SK-N-MC (cell line): Measurements from ENCODE around the gene IGF2R.

Source experiments
- EZH2 ChIP-seq: fragments of 200-600 bp; sonication (generic); IDR thresholded peaks from one replicate; pipeline ENCODE4 v1.6.1; 2017; ENCODE audit warnings: antibody characterized with exemption
- POLR2AphosphoS5 ChIP-seq: IDR thresholded peaks from 2 replicates; pipeline ENCODE4 v1.6.1; 2012; ENCODE audit warnings: mild to moderate bottlenecking, low read depth, low read length, borderline replicate concordance

- no peak for TF ChIP-seq POLR2AphosphoS5
- no peak for TF ChIP-seq EZH2
These were observed 164.8 kb downstream of the IGF2R start for GRCh38 chr6:160133441-160134336.
